GM12878 (cell line): ENCODE measurements around the gene MAP1LC3B.

Experiments used
- RCOR1 ChIP-seq: conservative IDR thresholded peaks from 2 replicates; pipeline ENCODE4 v1.6.1; 2012; ENCODE audit warnings: low read depth, low read length, improper control_type of control experiment
- SUPT20H ChIP-seq: IDR thresholded peaks from 2 replicates; pipeline ENCODE4 v1.6.1; 2011; ENCODE audit warnings: low read depth, mild to moderate bottlenecking, low read length, moderate library complexity, borderline replicate concordance; ENCODE audit not compliant: control insufficient read depth
- TAF1 ChIP-seq: IDR thresholded peaks from 2 replicates; pipeline ENCODE4 v1.6.1; 2011; ENCODE audit warnings: mild to moderate bottlenecking, low read depth, low read length, borderline replicate concordance
- TF ChIP-seq, protein P1 (sequence below), 3 experiments: IDR thresholded peaks in 2 of 3; conservative IDR thresholded peaks in 1 of 3; 2 replicates each; pipeline ENCODE4 v1.5.1; 2011; ENCODE audit warnings: low read depth in 3 of 3, low read length in 3 of 3, mild to moderate bottlenecking in 3 of 3, control low read depth in 2 of 3, moderate library complexity in 2 of 3, inconsistent platforms in 1 of 3, mixed read lengths in 1 of 3; ENCODE audit not compliant: control insufficient read depth in 2 of 3, insufficient read depth in 1 of 3; ENCODE audit errors: extremely low read depth in 1 of 3
- TF ChIP-seq, protein P2 (sequence below): IDR thresholded peaks from 2 replicates; pipeline ENCODE4 v1.6.1; 2011; ENCODE audit warnings: borderline replicate concordance, low read depth, mild to moderate bottlenecking, moderate library complexity, low read length; ENCODE audit not compliant: insufficient read depth, poor library complexity, severe bottlenecking

DNA sequence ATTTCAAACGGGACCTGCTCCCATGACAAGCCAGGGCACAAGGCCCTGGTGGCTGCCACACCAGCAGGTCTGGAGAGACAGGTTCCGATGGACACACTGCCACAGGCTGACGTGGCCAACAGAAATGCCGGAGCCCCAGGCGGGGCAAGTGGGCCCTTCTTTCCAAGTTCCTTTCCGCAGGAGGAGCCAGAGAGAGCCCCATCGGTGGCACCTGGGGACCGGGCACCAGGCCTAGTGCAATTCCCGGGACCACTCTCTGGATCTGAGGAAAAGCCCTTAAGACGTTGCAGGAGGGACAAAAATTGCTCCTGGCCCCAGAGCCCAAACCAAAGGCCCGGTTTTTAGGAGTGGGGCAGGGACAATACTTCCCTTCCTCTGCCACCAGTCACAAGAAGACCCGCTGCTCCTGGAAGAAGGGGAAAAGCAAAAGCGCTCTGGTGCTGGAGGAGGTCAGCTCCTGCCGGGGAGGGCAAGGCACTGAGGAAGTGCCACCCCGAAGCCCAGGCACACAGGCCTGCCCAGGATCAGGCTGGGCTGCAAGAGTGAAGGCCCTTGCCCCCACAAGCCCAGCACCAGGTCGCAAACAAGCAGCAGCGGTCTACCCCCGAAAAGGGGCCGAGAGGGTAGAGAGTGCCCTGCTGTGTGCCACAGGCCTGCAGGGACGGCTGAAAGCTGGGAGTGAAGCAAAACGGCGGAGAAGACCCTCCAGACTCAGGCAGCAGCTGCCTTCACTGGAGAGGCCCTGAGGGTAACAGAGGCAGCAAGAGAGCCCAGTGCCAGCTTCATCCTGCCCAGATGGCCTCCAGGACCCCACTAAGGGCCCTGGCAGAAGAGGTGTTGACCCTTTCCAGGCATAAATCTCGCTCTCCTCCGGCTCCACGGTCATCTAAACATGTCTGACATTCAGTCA is 29.1 kb downstream of the MAP1LC3B start:
- TF ChIP-seq, protein P1, sequence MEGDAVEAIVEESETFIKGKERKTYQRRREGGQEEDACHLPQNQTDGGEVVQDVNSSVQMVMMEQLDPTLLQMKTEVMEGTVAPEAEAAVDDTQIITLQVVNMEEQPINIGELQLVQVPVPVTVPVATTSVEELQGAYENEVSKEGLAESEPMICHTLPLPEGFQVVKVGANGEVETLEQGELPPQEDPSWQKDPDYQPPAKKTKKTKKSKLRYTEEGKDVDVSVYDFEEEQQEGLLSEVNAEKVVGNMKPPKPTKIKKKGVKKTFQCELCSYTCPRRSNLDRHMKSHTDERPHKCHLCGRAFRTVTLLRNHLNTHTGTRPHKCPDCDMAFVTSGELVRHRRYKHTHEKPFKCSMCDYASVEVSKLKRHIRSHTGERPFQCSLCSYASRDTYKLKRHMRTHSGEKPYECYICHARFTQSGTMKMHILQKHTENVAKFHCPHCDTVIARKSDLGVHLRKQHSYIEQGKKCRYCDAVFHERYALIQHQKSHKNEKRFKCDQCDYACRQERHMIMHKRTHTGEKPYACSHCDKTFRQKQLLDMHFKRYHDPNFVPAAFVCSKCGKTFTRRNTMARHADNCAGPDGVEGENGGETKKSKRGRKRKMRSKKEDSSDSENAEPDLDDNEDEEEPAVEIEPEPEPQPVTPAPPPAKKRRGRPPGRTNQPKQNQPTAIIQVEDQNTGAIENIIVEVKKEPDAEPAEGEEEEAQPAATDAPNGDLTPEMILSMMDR (IDR thresholded peaks at IDR 0.05 in 2 of 3, conservative IDR thresholded peaks at IDR 0.05 in 1 of 3; ENCODE audit: control insufficient read depth in 2 of 3, extremely low read depth in 1 of 3, insufficient read depth in 1 of 3, low read depth in 3 of 3, low read length in 3 of 3), result no peak
- TF ChIP-seq TAF1, result no peak
- no peak for TF ChIP-seq RCOR1
- no peak for TF ChIP-seq SUPT20H
- TF ChIP-seq, protein P2, sequence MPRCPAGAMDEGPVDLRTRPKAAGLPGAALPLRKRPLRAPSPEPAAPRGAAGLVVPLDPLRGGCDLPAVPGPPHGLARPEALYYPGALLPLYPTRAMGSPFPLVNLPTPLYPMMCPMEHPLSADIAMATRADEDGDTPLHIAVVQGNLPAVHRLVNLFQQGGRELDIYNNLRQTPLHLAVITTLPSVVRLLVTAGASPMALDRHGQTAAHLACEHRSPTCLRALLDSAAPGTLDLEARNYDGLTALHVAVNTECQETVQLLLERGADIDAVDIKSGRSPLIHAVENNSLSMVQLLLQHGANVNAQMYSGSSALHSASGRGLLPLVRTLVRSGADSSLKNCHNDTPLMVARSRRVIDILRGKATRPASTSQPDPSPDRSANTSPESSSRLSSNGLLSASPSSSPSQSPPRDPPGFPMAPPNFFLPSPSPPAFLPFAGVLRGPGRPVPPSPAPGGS, result no peak
